Kidney epithelial cell (primary cell): Measurements from ENCODE around the gene IQSEC2. TPM values are rescaled to one million over a fixed set of nuclear protein-coding genes. Genes with fewer than 3 reads are reported as not detected.

Experiments
- DNase-seq: peaks from one replicate; pipeline ENCODE4 v3.0.0-alpha.2; 2010; ENCODE audit warnings: low read depth
- H3K27me3 ChIP-seq: 2 replicates; pipeline ENCODE4 v1.6.0; 2011; ENCODE audit warnings: low read length; ENCODE audit not compliant: control insufficient read depth, insufficient read depth
- H3K36me3 ChIP-seq: 2 replicates; pipeline ENCODE4 v1.5.1; 2011; ENCODE audit warnings: low read length; ENCODE audit not compliant: control insufficient read depth, insufficient read depth
- H3K4me3 ChIP-seq: 2 replicates; pipeline ENCODE4 v1.5.1; 2011; ENCODE audit warnings: low read depth, mild to moderate bottlenecking, control low read depth, low read length
- total RNA-seq: library from RNA; depleted of rRNA; stranded (reverse); fragments of >200 nt; gene quantifications from 2 replicates; pipeline ENCODE4 v1.2.3, GENCODE V29; 2015
- TF ChIP-seq, protein P1 (sequence below): IDR thresholded peaks from 2 replicates; pipeline ENCODE4 v1.5.1; 2011; ENCODE audit warnings: mild to moderate bottlenecking, moderate library complexity, low read length, control low read depth, inconsistent platforms; ENCODE audit not compliant: insufficient read depth, poor library complexity, severe bottlenecking

Gene IQSEC2
- total RNA-seq, 1 donor from 2014 or later = 7.2 TPM

DNA sequence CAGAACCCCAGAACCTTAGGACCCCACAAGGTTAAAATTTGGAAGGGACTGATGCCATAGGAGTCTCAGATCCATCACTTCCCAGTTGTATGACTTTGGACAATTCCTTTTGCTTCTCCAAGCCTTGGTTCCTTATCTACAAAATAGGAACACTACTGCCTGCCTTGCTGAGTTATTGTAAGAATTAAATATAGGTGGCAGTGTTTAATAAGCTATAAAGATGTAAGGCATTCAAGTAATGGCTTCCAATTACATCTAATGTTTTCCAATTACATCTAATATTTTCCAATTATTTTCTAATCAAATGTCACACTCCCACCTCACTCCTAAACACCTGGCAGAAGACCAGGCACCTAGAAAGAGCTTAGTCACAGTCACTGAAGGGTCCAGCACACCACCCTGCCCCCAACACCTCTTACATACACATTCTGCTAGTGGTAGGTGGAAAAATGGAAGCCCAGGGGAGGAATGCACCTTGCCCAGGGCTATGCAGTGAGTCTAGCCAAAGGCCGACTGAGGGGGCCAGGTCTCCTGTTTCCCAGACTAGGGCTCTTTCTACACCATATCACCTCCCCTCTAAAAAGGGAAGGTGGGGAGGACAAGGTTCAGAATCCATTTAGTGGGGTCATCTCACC lies 31.9 kb downstream of the IQSEC2 start:
- Histone ChIP-seq H3K36me3 (no peaks in the 10 kb centered on the region), H3K4me3 (no peak overlapping the region), H3K27me3 (peaks cover 2% of the 10 kb centered on the region)
- no peak for DNase-seq
- TF ChIP-seq, protein P1, sequence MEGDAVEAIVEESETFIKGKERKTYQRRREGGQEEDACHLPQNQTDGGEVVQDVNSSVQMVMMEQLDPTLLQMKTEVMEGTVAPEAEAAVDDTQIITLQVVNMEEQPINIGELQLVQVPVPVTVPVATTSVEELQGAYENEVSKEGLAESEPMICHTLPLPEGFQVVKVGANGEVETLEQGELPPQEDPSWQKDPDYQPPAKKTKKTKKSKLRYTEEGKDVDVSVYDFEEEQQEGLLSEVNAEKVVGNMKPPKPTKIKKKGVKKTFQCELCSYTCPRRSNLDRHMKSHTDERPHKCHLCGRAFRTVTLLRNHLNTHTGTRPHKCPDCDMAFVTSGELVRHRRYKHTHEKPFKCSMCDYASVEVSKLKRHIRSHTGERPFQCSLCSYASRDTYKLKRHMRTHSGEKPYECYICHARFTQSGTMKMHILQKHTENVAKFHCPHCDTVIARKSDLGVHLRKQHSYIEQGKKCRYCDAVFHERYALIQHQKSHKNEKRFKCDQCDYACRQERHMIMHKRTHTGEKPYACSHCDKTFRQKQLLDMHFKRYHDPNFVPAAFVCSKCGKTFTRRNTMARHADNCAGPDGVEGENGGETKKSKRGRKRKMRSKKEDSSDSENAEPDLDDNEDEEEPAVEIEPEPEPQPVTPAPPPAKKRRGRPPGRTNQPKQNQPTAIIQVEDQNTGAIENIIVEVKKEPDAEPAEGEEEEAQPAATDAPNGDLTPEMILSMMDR = no peak

DNA sequence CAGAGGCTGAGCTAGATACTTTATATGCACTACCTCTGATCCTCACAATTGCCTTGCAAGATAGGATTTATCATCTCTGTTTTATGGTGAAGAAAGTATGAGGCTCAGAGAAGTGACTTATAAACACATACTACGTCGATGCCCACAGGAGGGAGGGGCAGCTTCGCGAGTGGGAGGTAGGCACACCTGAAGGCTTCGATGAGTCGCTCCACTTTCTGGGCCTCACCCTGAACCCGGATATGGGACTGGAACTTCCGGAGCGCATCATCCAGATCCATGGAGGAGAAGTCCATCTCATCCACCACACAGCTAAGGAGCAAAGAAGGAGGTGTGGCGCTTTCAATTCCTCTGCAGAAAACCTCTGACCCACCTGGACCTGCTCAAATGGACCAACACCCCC lies 33.5 kb downstream of the IQSEC2 start:
- DNase-seq = no peak
- Histone ChIP-seq H3K27me3 (peaks cover 2% of the 10 kb centered on the region), H3K36me3 (no peaks in the 10 kb centered on the region), H3K4me3 (no peak overlapping the region)
- TF ChIP-seq, protein P1 = no peak

DNA sequence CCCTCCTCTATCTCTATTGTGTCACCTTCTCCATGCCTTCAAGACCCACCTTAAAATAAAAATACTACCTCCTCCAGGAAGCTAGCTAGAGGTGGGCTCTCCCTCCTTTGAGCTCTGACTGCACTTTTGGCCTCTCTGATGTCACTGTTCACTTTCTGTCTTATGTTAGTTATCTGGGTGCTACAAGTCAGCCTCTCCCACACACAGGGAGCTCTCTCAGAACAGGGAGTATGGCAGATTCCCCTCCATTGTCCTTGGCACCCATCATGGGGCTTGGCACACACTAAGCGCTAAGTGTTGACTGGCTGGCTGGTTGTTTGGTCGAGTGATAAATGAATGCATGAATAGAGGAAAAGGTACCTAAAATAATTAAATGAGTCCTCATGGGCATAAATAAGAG lies 35.2 kb downstream of the IQSEC2 start:
- no peaks in the 10 kb centered on the region for H3K36me3 ChIP-seq

DNA sequence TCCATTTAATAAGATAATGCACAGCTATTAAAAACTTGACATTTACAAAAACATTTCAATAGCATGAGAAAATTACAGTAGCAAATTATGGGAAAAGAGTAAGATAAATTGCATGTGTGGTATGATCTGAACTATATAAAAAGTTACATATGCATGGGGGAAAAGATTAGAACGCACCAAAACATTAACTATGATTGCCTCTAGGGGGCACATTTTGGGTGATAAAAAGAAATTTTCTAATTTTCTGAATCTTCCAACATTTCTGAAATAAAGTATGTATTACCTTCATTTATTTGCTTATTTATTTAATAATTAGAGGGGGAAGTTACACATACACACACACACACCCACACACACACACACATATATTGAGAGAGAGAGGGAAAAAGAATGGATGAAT lies 36.8 kb downstream of the IQSEC2 start:
- H3K27me3 ChIP-seq = no peaks in the 10 kb centered on the region
- TF ChIP-seq, protein P1 = no peak
- H3K36me3 ChIP-seq = no peaks in the 10 kb centered on the region
- H3K4me3 ChIP-seq = no peak overlapping the region
- no peak for DNase-seq

More for the DNA sequence above, 35.2 kb downstream of the IQSEC2 start:
- peaks cover 2% of the 10 kb centered on the region for H3K27me3 ChIP-seq
- TF ChIP-seq, protein P1 = no peak
- no peak overlapping the region for H3K4me3 ChIP-seq
- no peak for DNase-seq

DNA sequence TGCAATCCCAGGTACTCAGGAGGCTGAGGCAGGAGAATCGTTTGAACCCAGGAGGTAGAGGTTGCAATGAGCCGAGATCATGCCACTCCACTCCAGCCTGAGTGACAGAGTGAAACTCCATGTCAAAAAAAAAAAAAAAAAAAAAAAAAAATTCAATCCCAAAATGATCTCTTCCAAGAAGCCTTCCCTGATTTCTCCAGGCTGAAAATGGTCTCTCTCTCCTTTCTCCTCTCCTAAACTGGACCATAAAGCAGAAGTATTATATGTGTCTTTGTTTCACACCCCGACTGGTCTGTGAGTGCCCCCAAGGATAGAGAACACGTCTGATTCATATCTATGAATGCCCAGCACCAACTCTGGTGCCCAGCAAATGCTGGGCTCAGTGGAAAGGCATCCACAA lies 39.1 kb downstream of the IQSEC2 start:
- no peaks in the 10 kb centered on the region for H3K27me3 ChIP-seq

More for the DNA sequence above, 39.1 kb downstream of the IQSEC2 start:
- Histone ChIP-seq H3K36me3 (no peaks in the 10 kb centered on the region), H3K4me3 (no peak overlapping the region)
- TF ChIP-seq, protein P1 = no peak
- no peak for DNase-seq
